Adipocyte (in vitro differentiated cells): ENCODE results near the gene WASF2.

Experiments
- DNase-seq: peaks from one replicate; pipeline ENCODE4 v3.0.0-alpha.2; 2015; ENCODE audit warnings: low read depth
- H3K27me3 ChIP-seq: replicated peaks from 2 replicates; pipeline ENCODE4 v1.7.0; 2013; ENCODE audit warnings: mild to moderate bottlenecking, low read length, moderate library complexity; ENCODE audit not compliant: control insufficient read depth, insufficient read depth
- H3K36me3 ChIP-seq: 2 replicates; pipeline ENCODE4 v1.7.0; 2013; ENCODE audit warnings: low read length, mild to moderate bottlenecking, moderate library complexity; ENCODE audit not compliant: control insufficient read depth, insufficient read depth, severe bottlenecking
- H3K4me1 ChIP-seq: 2 replicates; pipeline ENCODE4 v1.7.0; 2013; ENCODE audit warnings: mild to moderate bottlenecking, low read length, moderate library complexity; ENCODE audit not compliant: control insufficient read depth, insufficient read depth
- H3K4me3 ChIP-seq: 2 replicates; pipeline ENCODE4 v1.7.0; 2013; ENCODE audit warnings: mild to moderate bottlenecking, low read length, moderate library complexity
- H3K9ac ChIP-seq: 2 replicates; pipeline ENCODE4 v1.7.0; 2013; ENCODE audit warnings: mild to moderate bottlenecking, low read length, moderate library complexity
- H3K9me3 ChIP-seq: 2 replicates; pipeline ENCODE4 v1.7.0; 2013; ENCODE audit warnings: mild to moderate bottlenecking, low read length, moderate library complexity; ENCODE audit not compliant: control insufficient read depth

Gene WASF2

DNA sequence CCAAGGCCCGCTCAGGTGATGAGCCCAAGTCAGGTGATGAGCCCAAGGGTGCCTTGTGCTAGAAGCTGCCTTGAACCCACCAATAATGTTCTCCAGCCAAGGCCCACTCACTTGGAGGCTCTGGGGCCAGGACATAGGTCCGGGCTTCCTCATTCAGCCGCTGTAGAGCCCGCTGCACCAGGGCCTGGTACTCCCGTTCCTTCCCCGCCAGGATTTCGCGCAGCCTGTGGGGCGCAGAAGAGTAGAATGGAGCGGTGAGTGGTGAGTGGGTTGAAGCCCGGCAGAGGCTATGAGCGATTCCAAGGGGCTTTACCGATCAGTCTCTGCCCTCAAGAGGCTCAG lies 133.7 kb downstream of the WASF2 start:
- no peaks in the 10 kb centered on the region for H3K4me1 ChIP-seq
- H3K9me3 ChIP-seq, result no peaks in the 10 kb centered on the region
- no peak for DNase-seq
- H3K36me3 ChIP-seq, result peaks cover 64% of the 10 kb centered on the region
- H3K9ac ChIP-seq, result no peak overlapping the region
- no peaks in the 10 kb centered on the region for H3K27me3 ChIP-seq
- H3K4me3 ChIP-seq, result no peak overlapping the region

- H3K4me1 ChIP-seq, result no peaks in the 10 kb centered on the region
- H3K27me3 ChIP-seq, result no peaks in the 10 kb centered on the region
- no peak for DNase-seq
- H3K36me3 ChIP-seq, result peaks cover 58% of the 10 kb centered on the region
- no peak overlapping the region for H3K9ac ChIP-seq
- no peak overlapping the region for H3K4me3 ChIP-seq
- H3K9me3 ChIP-seq, result no peaks in the 10 kb centered on the region
These were observed 134.3 kb downstream of the WASF2 start for GRCh38 chr1:27355683-27356082.
